PC-3 (cell line): ENCODE measurements around the gene FHIP2A. TPM values are rescaled to one million over a fixed set of nuclear protein-coding genes. Genes with fewer than 3 reads are reported as not detected.

Source experiments
- ATAC-seq: fragments of 200-7000 bp; cut with Tn5 transposase; 2 replicates; pipeline ENCODE4 v1.9.1; 2020; ENCODE audit warnings: mild to moderate bottlenecking, moderate library complexity
- BruUV-seq: library from RNA; stranded (reverse); fragments of 400-500 nt; replicated peaks from 2 replicates; lab custom pipeline; 2021; lab: Mats Ljungman, UMichigan
- CTCF ChIA-PET: fragments of 300-600 bp; sonication (Branson Sonifier 250); formaldehyde crosslinking; loops from one replicate; lab custom pipeline; 2022; ENCODE audit warnings: antibody characterized with exemption; lab: Charles Lee
- POLR2A ChIA-PET: fragments of 300-600 bp; sonication (Branson Sonifier 250); formaldehyde crosslinking; loops from one replicate; lab custom pipeline; 2022; ENCODE audit warnings: antibody characterized with exemption; ENCODE audit not compliant: unreplicated experiment; lab: Charles Lee
- DNase-seq: peaks from one replicate; pipeline ENCODE4 v3.0.0-alpha.2; 2015
- H2AFZ ChIP-seq: fragments of 300-600 bp; sonication (generic); 2 replicates; pipeline ENCODE4 v1.6.0; 2016; ENCODE audit warnings: antibody characterized with exemption, low read length
- H3F3A ChIP-seq: fragments of 300-600 bp; sonication (generic); one replicate; pipeline ENCODE4 v1.6.0; 2017; ENCODE audit warnings: antibody characterized with exemption, low read length, control low read depth, mild to moderate bottlenecking; ENCODE audit not compliant: unreplicated experiment
- H3K27ac ChIP-seq: fragments of 300-600 bp; sonication (generic); 2 replicates; pipeline ENCODE4 v1.5.1; 2016; ENCODE audit warnings: mild to moderate bottlenecking, low read length
- H3K27me3 ChIP-seq: fragments of 300-600 bp; sonication (generic); 2 replicates; pipeline ENCODE4 v1.6.1; 2016; ENCODE audit warnings: low read length, mixed read lengths
- H3K36me3 ChIP-seq: fragments of 300-600 bp; sonication (generic); 2 replicates; pipeline ENCODE4 v1.6.1; 2016; ENCODE audit warnings: low read depth, mixed run types, low read length, mixed read lengths
- H3K4me1 ChIP-seq: fragments of 300-600 bp; sonication (generic); 2 replicates; pipeline ENCODE4 v1.5.1; 2016; ENCODE audit warnings: low read length; ENCODE audit not compliant: insufficient read depth
- H3K4me2 ChIP-seq: fragments of 300-600 bp; sonication (generic); 2 replicates; pipeline ENCODE4 v1.6.0; 2016; ENCODE audit warnings: low read length
- H3K4me3 ChIP-seq: fragments of 300-600 bp; sonication (generic); 2 replicates; pipeline ENCODE4 v1.5.1; 2016; ENCODE audit warnings: mild to moderate bottlenecking, low read length, mixed read lengths
- H3K79me2 ChIP-seq: fragments of 300-600 bp; sonication (generic); 2 replicates; pipeline ENCODE4 v1.6.1; 2017; ENCODE audit warnings: low read length, mixed read lengths
- H3K9ac ChIP-seq: fragments of 300-600 bp; sonication (generic); 2 replicates; pipeline ENCODE4 v1.6.0; 2016; ENCODE audit warnings: mild to moderate bottlenecking, low read length
- H3K9me2 ChIP-seq: fragments of 300-600 bp; sonication (generic); replicated peaks from 2 replicates; pipeline ENCODE4 v1.6.1; 2016; ENCODE audit warnings: mixed run types, low read length, mixed read lengths
- H3K9me3 ChIP-seq: fragments of 300-600 bp; sonication (generic); 2 replicates; pipeline ENCODE4 v1.6.1; 2016; ENCODE audit warnings: low read length, mixed read lengths
- H4K20me1 ChIP-seq: fragments of 300-600 bp; sonication (generic); 2 replicates; pipeline ENCODE4 v1.6.1; 2016; ENCODE audit warnings: low read length, mixed read lengths
- CTCF ChIP-seq: fragments of 300-600 bp; sonication (generic); conservative IDR thresholded peaks from 2 replicates; pipeline ENCODE4 v1.5.1; 2017; ENCODE audit warnings: antibody characterized with exemption, low read depth, mild to moderate bottlenecking, low read length
- EZH2 ChIP-seq: fragments of 300-600 bp; sonication (generic); IDR thresholded peaks from one replicate; pipeline ENCODE4 v1.6.1; 2017; ENCODE audit warnings: antibody characterized with exemption, mild to moderate bottlenecking, low read length; ENCODE audit not compliant: unreplicated experiment
- EZH2phosphoT487 ChIP-seq: fragments of 300-600 bp; sonication (generic); IDR thresholded peaks from 2 replicates; pipeline ENCODE4 v1.6.1; 2018; ENCODE audit warnings: mild to moderate bottlenecking, antibody characterized with exemption, low read length, borderline replicate concordance
- intact Hi-C: fragments of 100-400 bp; cut with micrococcal nuclease; formaldehyde crosslinking; loops from 2 replicates; pipeline ENCODE4 v1.9.0; 2023
- total RNA-seq: library from RNA; depleted of rRNA; stranded (reverse); fragments of >200 nt; gene quantifications from 2 replicates; pipeline ENCODE4 v1.2.3, GENCODE V29; 2014

The FHIP2A gene
- total RNA-seq, 1 experiment from 2014 or later, result 3.7 TPM

GRCh38 chr10:114829160-114829909, 7.8 kb downstream of the FHIP2A start:
- no peaks in the 10 kb centered on the region for H3F3A ChIP-seq
- ChIA-PET CTCF (interaction anchor here (0.6 kb wide), 1 partner anchor 8 kb away, joined by 3 read pairs; no protein-coding TSS in a partner anchor), POLR2A (no interaction called here)
- intact Hi-C loops, result no loop called here
- ATAC-seq (no peak), DNase-seq (no peak)
- H3K4me1 ChIP-seq, result peaks cover 14% of the 10 kb centered on the region
- no peak overlapping the region for H3K9ac ChIP-seq
- no peaks in the 10 kb centered on the region for H3K9me3 ChIP-seq
- no peak overlapping the region for H2AFZ ChIP-seq
- peaks cover 56% of the 10 kb centered on the region for H3K79me2 ChIP-seq
- no peaks in the 10 kb centered on the region for H3K27me3 ChIP-seq
- no peaks in the 10 kb centered on the region for H3K9me2 ChIP-seq
- H3K36me3 ChIP-seq, result peaks cover 4% of the 10 kb centered on the region
- no peaks in the 10 kb centered on the region for H4K20me1 ChIP-seq
- no TSS peak for BruUV-seq
- no peak overlapping the region for H3K27ac ChIP-seq
- no peak overlapping the region for H3K4me2 ChIP-seq
- no peak for TF ChIP-seq EZH2phosphoT487
- no peak for TF ChIP-seq CTCF
- TF ChIP-seq EZH2, result no peak
- no peak overlapping the region for H3K4me3 ChIP-seq

- Histone ChIP-seq H3K4me2 (no peak overlapping the region), H3F3A (no peaks in the 10 kb centered on the region), H2AFZ (no peak overlapping the region), H3K9ac (no peak overlapping the region), H3K9me2 (no peaks in the 10 kb centered on the region), H3K4me3 (no peak overlapping the region), H3K27ac (no peak overlapping the region), H3K9me3 (no peaks in the 10 kb centered on the region), H3K27me3 (no peaks in the 10 kb centered on the region), H3K79me2 (peaks cover 36% of the 10 kb centered on the region), H3K36me3 (peaks cover 4% of the 10 kb centered on the region), H3K4me1 (peaks cover 6% of the 10 kb centered on the region; the same call in 1 of the 2 replicates), H4K20me1 (no peaks in the 10 kb centered on the region)
- POLR2A ChIA-PET, result no interaction called here
- TF ChIP-seq EZH2phosphoT487 (no peak), CTCF (no peak), EZH2 (no peak)
- no peak for DNase-seq
- CTCF ChIA-PET, result no interaction called here
- no peak for ATAC-seq
- no TSS peak for BruUV-seq
- intact Hi-C loops, result no loop called here
Observed at GRCh38 chr10:114831186-114831867, 9.7 kb downstream of the FHIP2A start.

- CTCF ChIA-PET, result no interaction called here
- Histone ChIP-seq H3K27me3 (no peaks in the 10 kb centered on the region), H3F3A (no peaks in the 10 kb centered on the region), H3K27ac (no peak overlapping the region), H3K79me2 (no peaks in the 10 kb centered on the region), H3K9me2 (no peaks in the 10 kb centered on the region), H3K4me2 (no peak overlapping the region), H2AFZ (no peak overlapping the region), H3K4me1 (no peaks in the 10 kb centered on the region), H3K4me3 (no peak overlapping the region), H3K9me3 (no peaks in the 10 kb centered on the region), H3K9ac (no peak overlapping the region), H3K36me3 (peaks cover 4% of the 10 kb centered on the region), H4K20me1 (no peaks in the 10 kb centered on the region)
- no peak for TF ChIP-seq CTCF
- TF ChIP-seq EZH2phosphoT487, result no peak
- no peak for TF ChIP-seq EZH2
- DNase-seq (no peak), ATAC-seq (no peak)
- POLR2A ChIA-PET, result no interaction called here
- BruUV-seq, result no TSS peak
- intact Hi-C loops, result no loop called here
Observed at GRCh38 chr10:114837690-114838089, 16.1 kb downstream of the FHIP2A start.
